Uterus (tissue), 4 donors: Measurements from ENCODE around the gene RNF114. TPM values are rescaled to one million over a fixed set of nuclear protein-coding genes. Genes with fewer than 3 reads are reported as not detected.

Experiments
- DNase-seq, 2 donors: peaks; one replicate each; pipeline ENCODE4 v3.0.0-alpha.2; 2019 to 2020
- H3K27ac ChIP-seq, 2 donors: fragments of 200-600 bp; sonication (generic); 1 replicate in 1 of 2; 2 replicates in 1 of 2; pipeline ENCODE4 v1.5.1; 2016 to 2018
- H3K27me3 ChIP-seq, 2 donors: fragments of 200-600 bp; sonication (generic); one replicate each; pipeline ENCODE4 v1.5.1; 2018 to 2019; ENCODE audit warnings: control low read depth in 1 of 2
- H3K36me3 ChIP-seq, 2 donors: fragments of 200-600 bp; sonication (generic); one replicate each; pipeline ENCODE4 v1.5.1; 2019; ENCODE audit warnings: control low read depth in 1 of 2
- H3K4me1 ChIP-seq, 2 donors: fragments of 200-600 bp; sonication (generic); one replicate each; pipeline ENCODE4 v1.5.1; 2018 to 2019; ENCODE audit warnings: control low read depth in 1 of 2
- H3K4me3 ChIP-seq, 2 donors: fragments of 200-600 bp; sonication (generic); 1 replicate in 1 of 2; 2 replicates in 1 of 2; pipeline ENCODE4 v1.5.1; 2018 to 2019; ENCODE audit warnings: mild to moderate bottlenecking in 1 of 2
- H3K9me3 ChIP-seq, 2 donors: fragments of 200-600 bp; sonication (generic); one replicate each; pipeline ENCODE4 v1.5.1; 2019; ENCODE audit warnings: control low read depth in 1 of 2
- POLR2A ChIP-seq, 2 donors: fragments of 450-650 bp; IDR thresholded peaks; one replicate each; pipeline ENCODE4 v1.6.1; 2016; ENCODE audit warnings: antibody characterized with exemption in 2 of 2, mild to moderate bottlenecking in 1 of 2, moderate library complexity in 1 of 2
- intact Hi-C: fragments of 100-400 bp; cut with DNase I; formaldehyde crosslinking; loops from one replicate; pipeline ENCODE4 v1.15.1; 2023; ENCODE audit warnings: low total_unique reads
- total RNA-seq, 4 donors: library from RNA; depleted of rRNA in 3 of 4; stranded (reverse); fragments of >200 nt in 3 of 4; gene quantifications; one replicate each; pipeline versions ENCODE4 v1.1.0 to v1.2.4, GENCODE V29; 2014 to 2023
- TF ChIP-seq, protein P1 (sequence below), 4 experiments: fragments of 200-600 bp in 2 of 4; fragments of 450-650 bp in 2 of 4; sonication (generic) in 2 of 4; IDR thresholded peaks; one replicate each; pipeline ENCODE4 v1.5.1; 2016 to 2019; ENCODE audit warnings: antibody characterized with exemption in 4 of 4, mild to moderate bottlenecking in 2 of 4, moderate library complexity in 1 of 4
- donor health status: DM: yes; HTN: yes; CAD: no.

The RNF114 gene
- total RNA-seq, 4 donors from 2014 or later, result 37.6 to 118 (median 88.0) TPM

- Histone ChIP-seq H3K4me1 (peaks cover 0 to 6% of the 10 kb centered on the region in 2 donors), H3K4me3 (no peak overlapping the region), H3K27me3 (no peaks in the 10 kb centered on the region), H3K36me3 (no peaks in the 10 kb centered on the region), H3K27ac (peak overlapping the region; percentile 58 to 68), H3K9me3 (no peaks in the 10 kb centered on the region)
- no peak for DNase-seq
- intact Hi-C loops, result loop anchor here (10.0 kb wide), 1 partner anchor 344 kb away; no protein-coding TSS in a partner anchor
- no peak for TF ChIP-seq POLR2A (IDR thresholded peaks at IDR 0.05)
- TF ChIP-seq, protein P1, sequence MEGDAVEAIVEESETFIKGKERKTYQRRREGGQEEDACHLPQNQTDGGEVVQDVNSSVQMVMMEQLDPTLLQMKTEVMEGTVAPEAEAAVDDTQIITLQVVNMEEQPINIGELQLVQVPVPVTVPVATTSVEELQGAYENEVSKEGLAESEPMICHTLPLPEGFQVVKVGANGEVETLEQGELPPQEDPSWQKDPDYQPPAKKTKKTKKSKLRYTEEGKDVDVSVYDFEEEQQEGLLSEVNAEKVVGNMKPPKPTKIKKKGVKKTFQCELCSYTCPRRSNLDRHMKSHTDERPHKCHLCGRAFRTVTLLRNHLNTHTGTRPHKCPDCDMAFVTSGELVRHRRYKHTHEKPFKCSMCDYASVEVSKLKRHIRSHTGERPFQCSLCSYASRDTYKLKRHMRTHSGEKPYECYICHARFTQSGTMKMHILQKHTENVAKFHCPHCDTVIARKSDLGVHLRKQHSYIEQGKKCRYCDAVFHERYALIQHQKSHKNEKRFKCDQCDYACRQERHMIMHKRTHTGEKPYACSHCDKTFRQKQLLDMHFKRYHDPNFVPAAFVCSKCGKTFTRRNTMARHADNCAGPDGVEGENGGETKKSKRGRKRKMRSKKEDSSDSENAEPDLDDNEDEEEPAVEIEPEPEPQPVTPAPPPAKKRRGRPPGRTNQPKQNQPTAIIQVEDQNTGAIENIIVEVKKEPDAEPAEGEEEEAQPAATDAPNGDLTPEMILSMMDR (IDR thresholded peaks at IDR 0.05), result no peak
Measured at GRCh38 chr20:49889001-49889934, 46.9 kb upstream of the RNF114 start.

- no peaks in the 10 kb centered on the region for H3K9me3 ChIP-seq
- H3K36me3 ChIP-seq, result no peaks in the 10 kb centered on the region
- H3K27ac ChIP-seq, result peak overlapping the region; percentile 58 to 68
- intact Hi-C loops, result loop anchor here (10.0 kb wide), 1 partner anchor 345 kb away; no protein-coding TSS in a partner anchor
- no peak for DNase-seq
- H3K4me1 ChIP-seq, result peaks cover 0 to 6% of the 10 kb centered on the region in 2 donors
- TF ChIP-seq POLR2A (IDR thresholded peaks at IDR 0.05), result no peak
- TF ChIP-seq, protein P1 (IDR thresholded peaks at IDR 0.05), result no peak
- no peaks in the 10 kb centered on the region for H3K27me3 ChIP-seq
- no peak overlapping the region for H3K4me3 ChIP-seq
Measured at GRCh38 chr20:49889935-49890333, 46.3 kb upstream of the RNF114 start.

DNA sequence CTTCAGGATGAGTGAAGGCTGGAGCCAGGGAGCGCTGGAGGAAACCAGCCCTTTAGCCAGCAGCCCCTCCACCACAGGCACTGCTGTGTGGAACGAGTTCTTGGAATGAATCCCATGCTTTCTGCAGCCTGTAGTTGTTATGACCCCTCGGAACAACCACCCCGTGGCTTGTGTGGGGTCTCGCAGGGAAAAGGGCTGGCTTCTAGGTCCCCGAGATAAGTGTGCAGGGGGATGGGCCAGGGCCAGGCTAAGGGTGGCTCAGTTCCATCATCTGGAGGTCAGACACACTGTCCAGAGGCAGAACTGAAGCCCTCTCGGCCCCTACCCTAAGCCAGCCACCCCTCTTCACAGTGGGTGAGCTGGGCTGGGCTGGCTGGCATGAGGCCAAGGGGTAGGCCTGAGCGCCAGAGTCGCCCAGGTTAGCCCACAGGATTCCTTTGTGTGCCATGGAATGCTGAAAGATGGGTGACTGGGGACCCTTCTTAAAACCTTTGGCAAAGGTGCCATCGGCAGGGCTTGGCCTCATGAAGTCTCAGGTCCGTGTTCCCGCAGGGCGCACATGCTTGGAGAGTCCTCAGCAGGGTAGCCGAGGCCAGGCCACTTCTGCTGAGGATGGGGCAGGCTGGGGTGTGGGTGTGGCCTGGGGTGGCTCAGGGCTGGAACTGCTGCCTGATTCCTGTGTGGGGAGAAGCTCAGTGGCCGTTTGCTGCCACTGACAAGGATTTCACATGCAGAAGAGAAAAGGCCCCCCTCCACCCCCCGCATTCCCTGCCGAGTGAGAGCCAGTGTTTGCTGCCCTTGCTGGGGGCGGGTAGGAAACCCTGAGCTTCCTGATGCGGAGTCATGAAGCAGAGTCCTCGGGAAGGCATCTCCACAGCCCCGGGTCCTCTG lies 45.5 kb upstream of the RNF114 start:
- Histone ChIP-seq H3K4me1 (peaks cover 0 to 6% of the 10 kb centered on the region in 2 donors), H3K9me3 (no peaks in the 10 kb centered on the region), H3K27ac (peak overlapping the region; percentile 58 to 68), H3K4me3 (no peak overlapping the region), H3K27me3 (no peaks in the 10 kb centered on the region), H3K36me3 (no peaks in the 10 kb centered on the region)
- TF ChIP-seq POLR2A (IDR thresholded peaks at IDR 0.05), result no peak
- TF ChIP-seq, protein P1 (IDR thresholded peaks at IDR 0.05), result no peak
- peak in 1 of 2 donors; percentile 43 for DNase-seq
- intact Hi-C loops, result no loop called here

DNA sequence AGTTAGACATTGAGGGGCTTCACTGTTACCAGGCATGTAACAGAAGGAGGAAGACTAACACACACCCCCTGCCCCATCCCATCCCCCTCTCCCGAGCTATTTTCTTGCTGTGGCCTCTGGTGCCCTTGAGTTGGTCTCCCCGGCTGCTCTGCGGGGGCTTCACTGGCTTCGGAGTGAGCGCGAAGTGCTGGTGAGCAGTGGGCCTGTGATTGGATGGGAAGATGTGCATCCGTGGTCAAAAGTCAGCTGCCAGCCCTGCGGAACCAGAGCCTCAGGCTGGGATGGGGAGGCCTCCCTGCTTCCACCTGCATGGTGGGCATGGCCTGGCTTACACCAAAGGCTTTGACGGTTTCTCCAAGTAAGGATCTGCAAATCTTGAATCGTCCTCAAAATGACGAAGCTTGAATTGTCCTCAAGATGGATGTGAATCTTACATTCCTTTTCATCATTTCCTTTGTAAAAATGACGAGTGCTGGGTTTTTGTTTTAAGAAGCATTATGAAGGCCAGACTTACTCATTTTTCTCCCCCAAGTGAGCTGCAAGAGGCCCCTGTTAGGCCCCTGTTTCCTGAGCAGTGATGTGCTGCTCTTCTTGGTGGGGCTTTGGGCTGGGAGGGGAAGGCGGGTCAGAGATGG lies 44.6 kb upstream of the RNF114 start:
- DNase-seq, result no peak
- Histone ChIP-seq H3K27ac (peak overlapping the region; percentile 58 to 68), H3K27me3 (no peaks in the 10 kb centered on the region), H3K36me3 (no peaks in the 10 kb centered on the region), H3K9me3 (no peaks in the 10 kb centered on the region), H3K4me3 (no peak overlapping the region), H3K4me1 (peaks cover 0 to 6% of the 10 kb centered on the region in 2 donors)
- intact Hi-C loops, result no loop called here
- TF ChIP-seq, protein P1 (IDR thresholded peaks at IDR 0.05), result no peak
- TF ChIP-seq POLR2A (IDR thresholded peaks at IDR 0.05), result no peak
